HG03378 (cell line): Measurements from ENCODE around the gene GTF2A1.

ENCODE experiments used
- ATAC-seq: cut with Tn5 transposase; IDR thresholded peaks from one replicate; pipeline ENCODE4 v1.9.1; 2021; ENCODE audit warnings: mild to moderate bottlenecking, moderate library complexity; ENCODE audit not compliant: unreplicated experiment

Gene GTF2A1

GRCh38 chr14:81179631-81180030 lies 41.1 kb downstream of the GTF2A1 start:
- no peak for ATAC-seq

- peak; percentile 56 for ATAC-seq
Observed at GRCh38 chr14:81178063-81178462, 42.7 kb downstream of the GTF2A1 start.

GRCh38 chr14:81177225-81177624 lies 43.5 kb downstream of the GTF2A1 start:
- ATAC-seq: no peak

GRCh38 chr14:81176241-81176640 lies 44.5 kb downstream of the GTF2A1 start:
- no peak for ATAC-seq

GRCh38 chr14:81172881-81173280 lies 47.9 kb downstream of the GTF2A1 start:
- peak; percentile 28 for ATAC-seq

- peak; percentile 27 for ATAC-seq
Observed at GRCh38 chr14:81172353-81172752, 48.4 kb downstream of the GTF2A1 start.

- no peak for ATAC-seq
Observed at GRCh38 chr14:81170829-81171195, 49.9 kb downstream of the GTF2A1 start.

GRCh38 chr14:81170104-81170828 lies 50.5 kb downstream of the GTF2A1 start:
- ATAC-seq: peak; percentile 93

- peak; percentile 10 for ATAC-seq
Observed at GRCh38 chr14:81169711-81170103, 51.1 kb downstream of the GTF2A1 start.

GRCh38 chr14:81169267-81169666 lies 51.5 kb downstream of the GTF2A1 start:
- ATAC-seq: no peak

- ATAC-seq: no peak
Observed at GRCh38 chr14:81166121-81166520, 54.6 kb downstream of the GTF2A1 start.

- ATAC-seq: no peak
Observed at GRCh38 chr14:81165188-81165587, 55.6 kb downstream of the GTF2A1 start.

- peak; percentile 96 for ATAC-seq
Observed at GRCh38 chr14:81164167-81164774, 56.5 kb downstream of the GTF2A1 start.

- no peak for ATAC-seq
Observed at GRCh38 chr14:81162941-81163340, 57.8 kb downstream of the GTF2A1 start.

- no peak for ATAC-seq
Observed at GRCh38 chr14:81161749-81162148, 59.0 kb downstream of the GTF2A1 start.

GRCh38 chr14:81161088-81161487 lies 59.7 kb downstream of the GTF2A1 start:
- no peak for ATAC-seq

GRCh38 chr14:81157431-81157830 lies 63.3 kb downstream of the GTF2A1 start:
- ATAC-seq: no peak

GRCh38 chr14:81153187-81153586 lies 67.6 kb downstream of the GTF2A1 start:
- peak; percentile 55 for ATAC-seq

- no peak for ATAC-seq
Observed at GRCh38 chr14:81148635-81149034, 72.1 kb downstream of the GTF2A1 start.

- peak; percentile 82 for ATAC-seq
Observed at GRCh38 chr14:81147140-81147897, 73.4 kb downstream of the GTF2A1 start.

- no peak for ATAC-seq
Observed at GRCh38 chr14:81144824-81145603, 75.7 kb downstream of the GTF2A1 start.
